ENCODE results near the gene TRIM6. TPM values are rescaled to one million over a fixed set of nuclear protein-coding genes. Genes with fewer than 3 reads are reported as not detected.
"Not testable (repeated sequence)": the region's sequence is repeated elsewhere in the genome, so short reads cannot be mapped to it uniquely, and the experiment has no call there.

TRIM6 gene
- total RNA-seq, 1 experiment from 2014 or later = 4.1 TPM

- Histone ChIP-seq H3K9me3 (no peaks in the 10 kb centered on the region), H3K4me3 (no peak overlapping the region), H3K36me3 (no peaks in the 10 kb centered on the region), H3K27me3 (no peaks in the 10 kb centered on the region)
- DNase-seq = no peak
These were observed 3.8 kb upstream of the TRIM6 start for GRCh38 chr11:5592615-5593014.

- Histone ChIP-seq H3K9me3 (no peaks in the 10 kb centered on the region), H3K4me3 (no peak overlapping the region), H3K36me3 (no peaks in the 10 kb centered on the region), H3K27me3 (no peaks in the 10 kb centered on the region)
- no peak for DNase-seq
These were observed 3.3 kb upstream of the TRIM6 start for GRCh38 chr11:5593146-5593545.

- DNase-seq = no peak
- Histone ChIP-seq H3K4me3 (no peak overlapping the region), H3K9me3 (no peaks in the 10 kb centered on the region), H3K27me3 (no peaks in the 10 kb centered on the region), H3K36me3 (no peaks in the 10 kb centered on the region)
These were observed 1.5 kb downstream of the TRIM6 start for GRCh38 chr11:5597953-5598352.

DNA sequence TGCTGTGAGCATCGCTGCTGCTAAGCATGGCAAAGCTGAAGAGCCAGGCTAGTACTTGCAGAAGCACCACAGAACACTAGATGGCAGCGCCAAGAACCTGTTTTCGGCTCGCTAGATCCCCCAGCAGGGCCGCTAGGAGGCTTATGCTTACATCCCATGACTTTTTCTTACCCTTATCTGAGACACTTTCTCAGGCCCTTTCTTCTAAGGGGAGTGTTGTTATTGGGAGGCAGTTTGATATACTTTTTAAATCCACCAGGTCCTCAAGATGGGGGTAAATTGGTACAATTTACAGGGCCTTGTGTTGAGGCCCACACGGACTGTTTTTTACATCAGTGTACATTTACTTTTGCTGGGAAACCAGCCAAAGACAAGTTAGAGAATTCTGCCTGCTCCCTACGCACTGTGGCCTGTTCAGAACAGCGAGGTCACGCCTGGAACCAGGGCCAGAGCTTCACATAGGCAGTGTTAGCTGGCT lies 4.0 kb downstream of the TRIM6 start:
- Histone ChIP-seq H3K4me3 (no peak overlapping the region), H3K9me3 (no peaks in the 10 kb centered on the region), H3K36me3 (no peaks in the 10 kb centered on the region), H3K27me3 (no peaks in the 10 kb centered on the region)
- peak; percentile 60 for DNase-seq

- DNase-seq, H3K27me3 ChIP-seq: not testable (repeated sequence)
These were observed 6.4 kb downstream of the TRIM6 start for GRCh38 chr11:5602791-5603190.

GRCh38 chr11:5603326-5603725 lies 6.9 kb downstream of the TRIM6 start:
- no peaks in the 10 kb centered on the region for H3K36me3 ChIP-seq
- H3K27me3 ChIP-seq = no peaks in the 10 kb centered on the region
- DNase-seq = peak; percentile 38
- no peak overlapping the region for H3K4me3 ChIP-seq
- no peaks in the 10 kb centered on the region for H3K9me3 ChIP-seq

More at GRCh38 chr11:5602791-5603190, 6.4 kb downstream of the TRIM6 start:
- H3K4me3 ChIP-seq, H3K9me3 ChIP-seq, H3K36me3 ChIP-seq: not testable (repeated sequence)

DNA sequence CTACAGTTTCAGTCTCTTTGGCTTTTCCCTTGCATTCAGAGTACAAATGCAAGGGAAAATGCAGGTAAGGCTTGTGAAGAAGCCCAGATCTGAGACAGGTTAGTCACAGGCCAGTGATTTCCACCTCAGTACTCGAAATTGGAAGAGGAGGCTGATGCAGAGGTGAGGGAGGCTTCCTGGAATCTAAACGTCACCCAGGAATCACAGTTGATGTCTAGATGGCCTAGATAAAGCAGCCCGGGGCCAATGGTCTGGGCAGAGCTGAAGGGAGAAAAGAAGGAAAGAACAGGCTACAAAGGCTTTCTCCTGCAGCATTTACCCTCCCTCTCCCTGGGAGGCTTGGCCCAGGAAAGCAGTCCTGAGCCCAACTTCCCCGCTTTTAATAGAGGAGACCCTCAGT lies 8.5 kb downstream of the TRIM6 start:
- no peak overlapping the region for H3K4me3 ChIP-seq
- no peaks in the 10 kb centered on the region for H3K36me3 ChIP-seq
- no peak for DNase-seq
- no peaks in the 10 kb centered on the region for H3K9me3 ChIP-seq
- no peaks in the 10 kb centered on the region for H3K27me3 ChIP-seq

GRCh38 chr11:5605849-5606248 lies 9.4 kb downstream of the TRIM6 start:
- no peaks in the 10 kb centered on the region for H3K36me3 ChIP-seq
- H3K27me3 ChIP-seq = no peaks in the 10 kb centered on the region
- H3K9me3 ChIP-seq = no peaks in the 10 kb centered on the region
- H3K4me3 ChIP-seq = no peak overlapping the region
- DNase-seq = peak; percentile 58

DNA sequence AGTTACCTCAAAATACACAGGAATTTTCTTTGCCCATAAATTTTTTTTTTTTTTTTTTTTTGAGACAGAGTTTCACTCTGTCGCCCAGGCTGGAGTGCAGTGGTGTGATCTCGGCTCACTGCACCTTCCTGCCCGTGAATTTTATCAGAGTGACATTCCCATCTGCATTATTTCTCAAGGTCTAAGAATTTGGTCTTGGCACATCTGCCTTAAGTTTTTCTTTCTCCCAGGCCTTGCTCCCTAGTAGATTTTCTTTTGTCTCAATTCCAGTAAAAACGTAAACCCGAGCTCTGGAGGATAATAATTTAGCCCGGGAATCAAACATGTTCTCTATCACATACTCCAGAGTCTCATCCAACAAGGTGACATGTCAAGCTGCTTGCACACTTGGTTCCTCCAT lies 12.4 kb downstream of the TRIM6 start:
- Histone ChIP-seq H3K4me3 (no peak overlapping the region), H3K27me3 (no peaks in the 10 kb centered on the region), H3K9me3 (no peaks in the 10 kb centered on the region), H3K36me3 (no peaks in the 10 kb centered on the region)
- DNase-seq = no peak

- DNase-seq = no peak
- no peaks in the 10 kb centered on the region for H3K27me3 ChIP-seq
- no peaks in the 10 kb centered on the region for H3K36me3 ChIP-seq
- H3K9me3 ChIP-seq = no peaks in the 10 kb centered on the region
- no peak overlapping the region for H3K4me3 ChIP-seq
These were observed 14.0 kb downstream of the TRIM6 start for GRCh38 chr11:5610446-5610845.

DNA sequence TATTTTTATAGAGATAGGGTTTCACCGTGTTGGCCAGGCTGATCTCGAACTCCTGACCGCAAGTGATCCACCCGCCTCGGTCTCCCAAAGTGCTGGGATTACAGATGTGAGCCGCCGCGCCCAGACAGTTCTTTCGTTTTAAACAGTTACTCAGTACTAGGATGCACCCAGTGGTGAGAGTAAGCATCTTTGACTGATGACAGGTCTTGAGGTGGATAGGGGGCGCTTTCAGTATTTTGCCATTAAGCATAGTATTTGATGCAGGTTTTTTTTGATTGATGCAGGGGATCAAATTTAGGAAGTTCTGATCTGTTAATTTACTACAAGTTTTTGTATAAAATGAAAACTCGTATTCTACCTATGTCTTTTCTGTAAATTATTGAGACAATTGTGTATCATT lies 15.2 kb downstream of the TRIM6 start:
- Histone ChIP-seq H3K9me3 (no peaks in the 10 kb centered on the region), H3K27me3 (no peaks in the 10 kb centered on the region), H3K4me3 (no peak overlapping the region), H3K36me3 (no peaks in the 10 kb centered on the region)
- no peak for DNase-seq

DNA sequence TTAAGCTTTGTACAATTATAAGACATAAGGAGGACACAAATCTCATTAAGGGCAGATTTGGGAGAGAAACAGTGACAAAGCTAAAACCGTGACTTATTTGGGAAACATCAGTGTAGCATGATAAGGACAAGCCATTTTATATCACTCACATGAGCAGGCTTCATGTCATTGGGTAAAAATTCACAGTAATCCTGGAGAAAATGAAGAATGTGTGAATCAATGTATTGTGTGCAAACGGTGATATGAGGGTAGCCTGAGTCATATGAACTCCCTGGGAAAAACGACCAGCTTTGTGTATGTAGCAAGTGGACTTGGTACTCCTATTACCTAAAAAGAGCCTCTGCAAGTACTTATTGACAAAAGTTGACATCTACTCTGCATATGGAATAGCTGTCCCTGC lies 22.4 kb downstream of the TRIM6 start:
- Histone ChIP-seq H3K27me3 (no peaks in the 10 kb centered on the region), H3K4me3 (no peak overlapping the region), H3K9me3 (no peaks in the 10 kb centered on the region), H3K36me3 (no peaks in the 10 kb centered on the region)
- DNase-seq = peak; percentile 25

DNA sequence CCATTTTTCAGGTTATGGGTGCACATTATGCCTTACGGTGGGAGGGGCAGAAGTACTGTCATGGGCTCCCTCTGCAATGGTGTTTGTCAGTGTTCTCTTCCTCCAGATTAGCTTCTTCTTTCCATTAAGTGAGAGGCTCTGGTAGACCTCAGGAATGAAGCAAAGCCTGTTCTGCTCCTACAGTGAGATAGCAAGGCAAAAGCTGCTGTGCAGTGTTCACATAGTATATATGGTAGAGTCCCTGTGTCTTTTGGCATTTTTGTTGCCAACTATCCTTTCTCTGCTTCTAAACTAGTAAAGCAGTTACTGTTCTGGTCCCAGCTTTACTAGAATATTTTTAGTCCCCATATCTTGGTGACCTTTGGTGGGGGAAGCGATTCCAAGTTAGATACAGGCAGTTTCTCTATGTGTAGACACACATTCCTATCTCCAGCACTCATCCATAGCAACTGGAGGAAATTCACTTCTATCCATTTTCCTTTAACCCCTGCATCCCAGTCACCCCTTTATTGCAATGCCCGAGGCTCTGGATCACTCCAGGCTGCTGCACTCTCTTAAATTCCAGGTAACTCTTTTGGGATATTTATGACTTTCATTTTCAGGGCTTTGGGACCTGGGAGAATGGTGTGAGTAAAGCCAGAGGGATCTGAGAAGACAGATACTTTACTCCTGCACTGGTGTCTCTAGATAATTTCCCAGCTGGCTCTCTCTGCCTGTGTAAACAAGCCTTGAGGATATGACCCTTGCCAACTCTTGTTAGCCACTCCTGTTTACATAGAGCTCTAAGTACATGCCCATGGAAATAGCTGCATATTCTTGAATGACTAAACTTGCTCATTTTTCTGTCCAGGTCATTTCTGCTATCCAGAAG lies 24.4 kb downstream of the TRIM6 start:
- no peak overlapping the region for H3K4me3 ChIP-seq
- peak; percentile 65 for DNase-seq
- H3K27me3 ChIP-seq = no peaks in the 10 kb centered on the region
- no peaks in the 10 kb centered on the region for H3K36me3 ChIP-seq
- H3K9me3 ChIP-seq = no peaks in the 10 kb centered on the region

GRCh38 chr11:5621580-5621979 lies 25.1 kb downstream of the TRIM6 start:
- Histone ChIP-seq H3K27me3 (no peaks in the 10 kb centered on the region), H3K36me3 (no peaks in the 10 kb centered on the region), H3K4me3 (no peak overlapping the region), H3K9me3 (no peaks in the 10 kb centered on the region)
- DNase-seq = no peak

DNA sequence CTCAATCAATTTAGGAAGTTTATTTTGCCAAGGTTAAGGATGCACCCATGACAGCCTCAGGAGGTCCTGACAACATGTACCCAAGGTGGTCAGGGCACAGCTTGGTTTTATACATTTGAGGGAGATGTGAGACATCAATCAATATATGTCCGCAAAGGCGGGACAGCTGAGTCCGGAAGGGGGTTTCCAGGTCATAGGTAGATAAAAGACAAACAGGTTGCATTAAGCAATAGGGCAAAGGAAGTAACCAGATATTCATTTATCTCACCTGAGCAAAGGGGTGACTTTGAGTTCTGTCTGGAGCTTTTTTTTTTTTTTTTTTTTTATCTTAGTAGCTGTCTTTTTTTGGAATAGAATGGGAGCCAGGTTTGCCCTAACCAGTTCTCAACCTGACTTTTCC lies 26.4 kb downstream of the TRIM6 start:
- Histone ChIP-seq H3K36me3 (no peaks in the 10 kb centered on the region), H3K9me3 (no peaks in the 10 kb centered on the region), H3K4me3 (no peak overlapping the region), H3K27me3 (no peaks in the 10 kb centered on the region)
- DNase-seq = no peak

GRCh38 chr11:5624489-5625279 lies 28.2 kb downstream of the TRIM6 start, which contains the start of gene TRIM34:
TSS of gene TRIM34 (plus strand) at chr11:5625001. CDS start at chr11:5632332, 7,331 bp downstream.
- no peaks in the 10 kb centered on the region for H3K9me3 ChIP-seq
- no peaks in the 10 kb centered on the region for H3K36me3 ChIP-seq
- DNase-seq = peak; percentile 51

DNA sequence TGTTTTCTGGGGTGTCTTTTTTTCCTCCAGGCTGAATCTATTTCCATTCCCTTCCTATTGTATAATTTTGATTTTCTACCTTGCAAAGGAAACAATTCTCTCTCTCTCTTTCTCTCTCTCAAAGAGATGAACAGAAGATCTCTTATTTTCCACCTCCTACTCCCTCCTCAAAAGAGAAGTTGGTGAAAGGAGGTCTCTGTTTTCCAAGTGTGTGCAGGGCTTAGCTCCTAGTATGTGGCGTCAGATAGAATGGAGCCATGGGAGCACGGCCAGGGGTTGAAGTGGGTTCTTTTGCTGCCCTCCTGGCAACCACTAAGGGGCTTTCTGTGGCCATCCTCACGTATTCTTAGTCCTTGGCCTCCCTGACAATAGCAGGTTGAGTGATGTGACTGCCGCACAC lies 28.8 kb downstream of the TRIM6 start:
- Histone ChIP-seq H3K27me3 (no peaks in the 10 kb centered on the region), H3K4me3 (peak overlapping the region; percentile 89), H3K36me3 (no peaks in the 10 kb centered on the region), H3K9me3 (no peaks in the 10 kb centered on the region)
- no peak for DNase-seq

More at GRCh38 chr11:5624489-5625279, 28.2 kb downstream of the TRIM6 start, which contains the start of gene TRIM34:
- H3K27me3 ChIP-seq = no peaks in the 10 kb centered on the region
- H3K4me3 ChIP-seq = peak within 1 kb of the TSS; percentile 89
